ENCODE measurements around the gene CCDC85C.

The CCDC85C gene

DNA sequence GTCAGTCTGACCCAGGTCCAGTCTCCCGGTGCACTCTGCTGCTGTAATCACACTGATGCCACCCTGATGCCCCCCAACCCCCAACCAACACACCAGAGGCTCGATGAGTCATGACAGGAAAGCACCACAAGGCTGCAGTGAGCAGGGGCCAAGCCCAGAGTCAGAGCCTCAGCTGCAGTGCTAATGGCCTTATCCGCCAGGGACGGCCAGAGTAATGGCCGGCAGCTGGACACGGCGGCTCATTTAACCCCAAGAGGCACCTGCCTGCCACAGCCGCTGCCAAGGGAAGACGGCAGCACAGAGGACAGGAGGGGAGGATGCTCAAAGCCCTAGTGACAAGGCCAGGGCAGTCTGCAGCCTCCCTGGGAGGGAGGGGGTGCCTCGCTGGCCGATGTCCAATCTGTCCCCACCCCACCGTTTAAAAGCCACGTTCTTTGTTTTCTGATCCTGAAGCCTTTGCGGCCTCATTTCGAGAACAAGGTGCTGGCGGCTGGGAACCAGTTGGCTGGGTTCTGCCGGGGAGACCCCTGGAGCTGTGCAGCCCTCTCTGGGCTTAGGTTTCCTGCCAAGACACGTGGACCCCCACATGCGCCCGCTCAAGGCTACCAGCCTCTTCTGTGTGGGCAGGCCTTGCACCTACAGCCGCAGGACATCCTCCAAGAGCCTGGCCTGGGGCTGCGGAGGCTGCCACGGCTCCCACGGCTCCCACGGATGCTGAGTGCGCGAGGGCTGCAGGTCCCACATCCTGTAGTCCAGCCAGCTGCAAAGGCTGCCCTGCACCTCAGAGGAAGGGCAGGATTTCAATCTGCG, 13.1 kb downstream of the CCDC85C start:
- no peak for FAIRE-seq
- DNase-seq (ENCODE audit: low spot score), result peak; percentile 48

DNA sequence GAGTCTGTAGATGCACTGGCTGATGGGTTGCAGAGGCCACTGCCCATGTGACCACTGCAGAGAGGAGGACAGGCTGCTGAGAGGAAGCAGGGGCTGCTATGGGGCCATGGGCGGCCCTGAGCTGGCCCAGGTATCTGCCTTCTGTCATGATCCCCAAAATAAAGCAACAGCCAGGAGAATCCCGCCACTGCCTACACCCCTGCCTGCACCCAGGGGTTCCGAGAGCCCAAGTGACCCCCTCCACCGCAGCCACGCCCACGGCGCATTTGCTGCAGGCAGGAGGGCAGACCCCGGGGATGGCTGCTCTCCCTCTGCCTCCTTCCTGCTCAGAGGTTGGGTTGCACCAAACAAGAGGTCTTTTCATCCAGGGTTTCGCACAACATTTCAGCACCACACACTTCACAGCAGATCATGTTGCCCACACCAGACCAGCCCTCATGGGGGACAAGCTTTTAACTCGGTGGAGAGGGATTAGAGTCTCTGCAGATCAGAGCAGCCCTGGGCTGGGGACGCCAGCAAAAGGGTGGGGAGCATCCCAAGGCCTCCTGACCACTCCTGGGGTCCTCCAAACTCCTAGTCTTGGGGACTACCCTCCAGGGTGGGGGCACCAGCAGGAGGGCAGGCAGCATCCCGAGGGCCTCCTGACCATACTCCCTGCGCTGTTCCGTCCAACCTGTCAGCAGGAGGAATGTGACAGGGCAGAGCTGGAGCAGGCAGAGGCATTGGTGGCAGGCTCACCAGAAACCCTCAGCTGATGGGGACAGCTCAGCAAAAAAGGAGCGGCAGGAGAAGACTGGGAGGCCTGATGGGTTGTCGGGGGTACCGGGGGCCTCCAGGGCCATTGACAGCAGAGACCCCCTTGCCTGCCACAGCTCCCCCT, 14.1 kb downstream of the CCDC85C start:
- no peak for FAIRE-seq
- no peak for DNase-seq (ENCODE audit: low spot score)

DNA sequence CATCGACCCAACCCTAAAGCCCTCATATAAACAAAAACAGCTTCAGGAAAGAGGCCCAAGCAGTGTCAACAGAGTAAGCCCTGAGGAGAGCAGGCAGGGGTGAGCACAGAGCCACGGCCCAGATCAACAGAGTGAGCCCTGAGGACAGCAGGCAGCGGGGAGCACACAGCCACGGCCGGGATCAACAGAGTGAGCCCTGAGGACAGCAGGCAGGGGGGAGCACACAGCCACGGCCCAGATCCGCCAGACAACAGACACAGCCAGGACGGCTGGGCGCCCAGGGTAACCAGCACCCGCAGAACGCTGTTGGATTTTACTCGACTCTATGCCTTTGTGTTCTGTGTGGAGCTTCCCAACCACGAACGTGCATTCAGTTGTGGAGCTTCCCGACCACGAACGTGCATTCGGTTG, 15.0 kb downstream of the CCDC85C start:
- FAIRE-seq, result no peak
- no peak for DNase-seq (ENCODE audit: low spot score)

DNA sequence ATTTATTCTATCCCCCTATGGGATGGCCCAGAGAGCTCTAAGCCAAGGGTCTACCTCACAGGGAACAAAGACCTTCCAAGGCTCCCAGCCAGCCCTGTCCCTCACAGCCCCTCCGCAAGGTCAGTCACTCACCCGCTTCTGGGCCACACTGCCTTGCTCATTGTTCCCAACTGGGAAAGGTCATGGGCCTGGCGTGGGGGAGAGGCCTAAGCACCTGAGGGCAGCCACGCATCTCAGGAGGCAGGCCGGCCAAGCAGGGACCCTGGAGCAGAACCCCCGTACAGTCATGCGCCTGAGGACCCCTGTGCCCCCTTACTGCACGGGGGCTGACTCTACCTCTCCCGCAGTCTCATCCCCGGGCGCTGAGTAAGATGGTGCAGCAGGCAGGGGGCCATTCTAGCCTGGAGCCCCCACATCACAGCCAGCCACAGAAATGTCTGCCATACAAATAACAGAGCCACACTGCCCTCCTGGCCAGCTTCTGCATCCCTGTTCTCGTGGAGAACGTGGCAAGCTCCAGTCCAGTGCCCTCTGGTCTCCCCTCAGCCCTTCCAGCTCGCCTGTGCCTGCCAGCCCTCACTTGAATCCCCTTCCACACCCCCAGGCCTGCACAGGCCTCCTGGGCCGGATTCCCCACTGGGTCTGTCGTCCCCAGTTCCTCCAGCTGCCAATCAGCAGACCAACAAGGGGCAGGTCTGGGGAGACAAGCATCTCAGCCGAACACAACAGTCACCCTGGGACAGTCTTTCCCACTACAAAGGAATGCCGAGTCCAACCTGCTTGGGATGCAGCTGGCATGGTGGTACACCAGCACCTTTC, 16.3 kb downstream of the CCDC85C start:
- FAIRE-seq (no peak), DNase-seq (ENCODE audit: low spot score) (no peak)

DNA sequence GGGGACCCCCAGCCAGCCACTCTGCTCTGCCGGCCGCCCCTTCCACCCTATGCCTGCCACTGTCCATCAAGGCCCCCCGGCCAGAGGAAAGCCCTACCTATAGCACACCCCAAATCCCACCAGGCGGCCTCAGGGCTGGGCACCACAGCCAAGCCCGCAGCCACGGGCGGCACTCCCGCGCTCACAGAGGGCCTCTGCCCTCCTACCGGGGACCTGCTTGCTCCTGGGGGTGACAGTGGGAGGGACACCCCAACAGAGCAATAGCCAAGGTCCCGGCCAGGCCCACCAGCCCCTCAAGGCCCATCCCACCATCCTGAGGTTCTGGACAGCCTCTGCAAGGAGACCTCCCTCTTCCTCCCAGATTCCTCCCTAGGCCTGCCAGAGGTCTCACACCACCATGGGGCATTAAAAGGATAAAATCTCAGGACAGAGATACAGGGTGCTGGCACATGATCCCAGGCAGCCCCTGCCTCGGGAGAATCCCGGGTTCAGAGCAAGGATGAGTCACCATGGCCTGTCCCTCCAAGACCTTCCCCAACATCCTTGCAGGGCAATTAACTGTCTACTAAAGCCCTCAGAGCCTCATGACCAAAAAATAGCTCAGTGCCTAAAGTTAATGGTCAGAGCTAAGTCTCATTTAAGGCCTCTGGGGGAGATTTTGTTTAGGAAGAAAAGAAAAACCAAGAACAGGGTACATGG, 17.1 kb downstream of the CCDC85C start:
- DNase-seq (ENCODE audit: low spot score), result no peak
- FAIRE-seq, result no peak

DNA sequence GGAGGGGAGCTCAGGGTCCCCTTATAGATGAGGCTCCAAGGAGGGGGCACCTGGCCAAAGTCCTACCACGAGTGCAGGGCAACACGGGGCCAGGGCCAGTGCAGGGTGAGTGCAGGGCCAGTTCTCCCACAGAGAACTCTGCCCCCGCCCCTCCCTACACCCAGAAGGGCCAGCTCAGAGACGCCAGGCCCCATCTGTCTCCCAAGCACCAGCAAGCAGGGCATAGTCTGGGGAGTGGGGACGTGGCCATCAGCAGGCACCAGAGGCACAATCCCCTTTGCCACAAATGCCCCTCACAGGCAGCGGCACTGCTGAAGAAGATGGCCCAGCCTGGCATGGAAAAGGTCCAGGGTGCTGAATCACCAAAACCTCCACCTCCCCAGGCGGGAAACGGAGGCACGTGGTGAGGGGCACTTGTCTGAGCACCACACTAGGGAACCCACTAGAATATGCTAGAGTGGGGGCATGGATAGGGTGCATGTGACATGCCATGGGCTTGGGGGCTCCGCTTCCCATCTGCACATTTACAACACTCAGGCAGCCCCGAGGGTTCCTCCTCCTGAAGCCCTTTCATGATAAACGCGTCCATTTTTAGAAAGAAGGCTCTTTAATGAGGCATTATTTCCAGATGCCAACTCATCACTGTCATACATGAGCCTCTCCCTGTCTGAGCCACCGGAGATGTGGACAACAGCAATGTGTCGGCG, 17.8 kb downstream of the CCDC85C start:
- FAIRE-seq (no peak), DNase-seq (ENCODE audit: low spot score) (no peak)

DNA sequence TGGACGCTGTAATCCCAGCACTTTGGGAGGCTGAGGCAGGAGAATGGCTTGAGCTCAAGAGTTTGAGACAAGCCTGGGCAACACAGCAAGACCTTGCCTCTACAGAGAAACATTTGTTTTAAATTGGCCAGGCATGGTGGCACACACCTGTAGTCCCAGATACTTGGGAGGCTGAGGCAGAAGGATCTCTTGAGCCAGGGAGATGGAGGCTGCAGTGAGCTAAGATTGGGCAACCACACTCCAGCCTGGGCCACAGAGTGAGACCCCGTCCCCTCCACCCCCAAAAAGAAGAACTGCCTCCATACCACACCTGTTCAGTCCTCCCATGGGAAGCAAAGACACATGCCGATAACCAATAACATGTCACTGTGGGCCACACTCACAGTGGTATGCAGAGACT, 19.2 kb downstream of the CCDC85C start:
- no peak for DNase-seq (ENCODE audit: low spot score)
- no peak for FAIRE-seq

DNA sequence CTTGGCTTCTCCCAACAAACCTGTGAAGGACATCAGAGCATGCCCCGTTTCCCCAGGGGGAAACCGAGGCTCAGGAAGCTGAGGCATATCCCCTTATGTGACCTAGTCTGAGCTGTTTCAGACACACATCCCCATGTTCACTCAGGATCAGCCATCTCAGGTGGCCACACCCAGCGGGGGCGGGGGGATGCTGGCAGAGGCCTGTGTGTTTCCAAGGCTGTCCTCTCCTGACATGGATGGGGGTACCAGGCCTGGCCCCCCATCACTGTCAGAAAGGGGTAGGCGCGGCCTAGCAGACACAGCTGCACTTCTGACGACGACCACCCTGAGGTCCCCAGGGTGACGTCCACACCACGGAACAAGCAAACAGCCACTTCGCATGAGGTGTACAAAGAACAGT, 22.1 kb downstream of the CCDC85C start:
- FAIRE-seq (no peak), DNase-seq (ENCODE audit: low spot score) (no peak)

DNA sequence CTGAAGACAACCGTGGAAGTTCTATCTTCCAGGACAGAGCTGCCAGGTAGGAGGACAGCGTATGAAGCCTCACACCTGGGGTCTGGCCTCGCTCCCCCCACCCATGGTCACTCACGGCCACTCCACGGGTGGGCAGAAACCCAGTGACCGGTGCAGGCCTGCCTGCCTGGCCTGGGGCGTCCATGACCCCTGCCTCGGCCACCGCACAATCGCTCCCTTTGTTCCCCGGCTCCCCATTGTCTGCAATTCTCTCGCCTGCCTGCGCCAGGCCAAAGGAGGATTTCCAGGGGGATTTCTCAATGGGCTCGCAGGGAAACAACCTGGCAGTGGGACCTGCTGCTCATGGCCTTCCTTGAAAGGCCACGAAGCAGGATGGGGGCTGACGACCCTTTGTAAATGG, 22.6 kb downstream of the CCDC85C start:
- FAIRE-seq (no peak), DNase-seq (ENCODE audit: low spot score) (no peak)

DNA sequence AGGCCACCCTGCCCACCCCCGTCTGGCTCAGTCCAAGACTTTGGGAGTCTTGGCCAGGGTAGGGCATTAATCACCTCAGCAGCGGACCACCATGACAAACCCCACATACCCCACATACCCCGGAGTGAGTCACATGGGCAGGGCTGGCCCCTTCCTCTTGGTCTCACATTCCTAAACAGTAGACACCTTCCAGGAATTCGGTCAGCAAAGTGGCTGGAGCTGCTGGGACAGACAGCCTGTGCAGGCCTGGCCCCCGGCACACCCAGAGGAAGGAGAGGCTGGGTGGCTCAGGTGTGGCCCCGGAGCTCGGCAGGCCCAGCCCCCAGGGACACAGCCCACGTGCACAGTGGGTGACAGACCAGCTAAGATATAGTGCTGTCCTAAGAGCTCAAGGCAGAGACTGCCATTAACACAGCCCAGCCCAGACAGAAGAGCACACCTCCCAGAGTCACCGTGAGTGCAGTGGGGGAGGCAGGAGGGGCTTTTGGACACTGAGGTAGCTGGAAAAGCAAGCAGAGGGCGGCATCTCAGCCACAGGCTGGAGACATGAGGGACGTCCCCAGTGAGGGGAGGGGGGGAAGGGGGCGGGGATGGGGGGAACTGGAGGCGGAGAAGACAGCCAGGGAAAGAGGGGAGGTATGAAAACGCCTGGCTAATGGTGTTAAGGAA, 24.0 kb downstream of the CCDC85C start:
- DNase-seq (ENCODE audit: low spot score), result peak; percentile 83
- peak; percentile 95 for FAIRE-seq

DNA sequence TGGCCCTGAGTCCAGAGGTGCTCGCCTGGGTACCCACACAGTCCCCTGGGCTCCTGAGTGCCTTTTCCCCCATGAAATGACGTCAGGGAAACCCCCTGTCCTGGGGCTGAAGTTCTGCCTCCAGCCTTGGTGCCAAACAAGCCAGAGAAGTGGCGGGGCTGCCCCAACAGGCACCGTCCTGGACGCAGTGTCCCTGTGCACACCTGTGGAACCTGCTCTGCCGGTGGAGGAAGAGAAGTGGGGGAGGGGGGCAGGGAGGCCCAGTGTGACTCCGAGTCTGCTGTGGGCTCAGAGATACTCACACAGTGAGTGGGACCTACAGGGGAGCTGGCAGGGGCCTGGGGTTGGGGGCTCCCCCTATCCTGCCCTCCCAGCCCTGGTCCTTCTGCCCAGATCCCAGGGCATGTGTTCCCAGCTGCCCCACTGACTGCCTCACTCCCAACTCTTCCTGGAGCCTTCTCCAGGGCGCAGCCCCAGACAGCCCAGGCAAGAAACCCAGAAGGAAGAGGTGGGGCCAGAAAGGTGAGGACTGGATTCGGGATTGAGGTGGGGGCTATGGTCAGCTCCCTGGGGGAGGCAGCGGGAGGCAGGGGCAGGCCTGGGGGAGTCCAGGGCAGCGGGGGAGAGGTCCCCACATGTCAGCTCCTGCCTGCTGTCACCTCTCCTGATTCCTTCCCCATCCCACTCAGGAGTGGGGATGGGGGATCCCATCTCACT, 24.7 kb downstream of the CCDC85C start:
- DNase-seq (ENCODE audit: low spot score) (peak; percentile 39), FAIRE-seq (no peak)

DNA sequence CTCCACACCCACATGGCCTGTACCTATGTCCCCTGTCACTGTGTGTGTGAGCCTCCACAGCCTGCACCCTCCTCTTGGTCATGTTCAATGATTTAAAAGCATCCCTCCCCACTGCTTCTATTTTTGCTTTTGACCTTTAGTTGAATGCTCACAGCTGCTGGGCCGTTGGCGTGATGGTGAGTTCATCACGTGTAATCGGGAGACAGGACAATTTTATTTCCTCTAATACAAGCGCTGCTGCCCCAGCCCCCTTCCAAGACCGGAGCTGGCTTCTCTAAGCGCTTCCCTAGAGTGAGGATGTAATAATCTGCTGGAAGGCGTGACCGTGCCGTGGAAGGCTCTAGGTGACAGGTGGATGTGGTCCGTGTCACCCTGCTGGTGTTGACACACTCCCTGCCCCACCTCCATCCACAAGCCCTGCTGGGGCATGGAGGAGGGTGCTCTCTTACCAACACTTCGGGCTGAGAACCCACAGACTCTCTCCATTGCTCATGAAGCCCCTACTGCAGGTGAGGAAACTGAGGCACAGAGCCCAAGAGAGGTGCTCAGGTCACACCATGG, 25.4 kb downstream of the CCDC85C start:
- no peak for FAIRE-seq
- DNase-seq (ENCODE audit: low spot score), result no peak

DNA sequence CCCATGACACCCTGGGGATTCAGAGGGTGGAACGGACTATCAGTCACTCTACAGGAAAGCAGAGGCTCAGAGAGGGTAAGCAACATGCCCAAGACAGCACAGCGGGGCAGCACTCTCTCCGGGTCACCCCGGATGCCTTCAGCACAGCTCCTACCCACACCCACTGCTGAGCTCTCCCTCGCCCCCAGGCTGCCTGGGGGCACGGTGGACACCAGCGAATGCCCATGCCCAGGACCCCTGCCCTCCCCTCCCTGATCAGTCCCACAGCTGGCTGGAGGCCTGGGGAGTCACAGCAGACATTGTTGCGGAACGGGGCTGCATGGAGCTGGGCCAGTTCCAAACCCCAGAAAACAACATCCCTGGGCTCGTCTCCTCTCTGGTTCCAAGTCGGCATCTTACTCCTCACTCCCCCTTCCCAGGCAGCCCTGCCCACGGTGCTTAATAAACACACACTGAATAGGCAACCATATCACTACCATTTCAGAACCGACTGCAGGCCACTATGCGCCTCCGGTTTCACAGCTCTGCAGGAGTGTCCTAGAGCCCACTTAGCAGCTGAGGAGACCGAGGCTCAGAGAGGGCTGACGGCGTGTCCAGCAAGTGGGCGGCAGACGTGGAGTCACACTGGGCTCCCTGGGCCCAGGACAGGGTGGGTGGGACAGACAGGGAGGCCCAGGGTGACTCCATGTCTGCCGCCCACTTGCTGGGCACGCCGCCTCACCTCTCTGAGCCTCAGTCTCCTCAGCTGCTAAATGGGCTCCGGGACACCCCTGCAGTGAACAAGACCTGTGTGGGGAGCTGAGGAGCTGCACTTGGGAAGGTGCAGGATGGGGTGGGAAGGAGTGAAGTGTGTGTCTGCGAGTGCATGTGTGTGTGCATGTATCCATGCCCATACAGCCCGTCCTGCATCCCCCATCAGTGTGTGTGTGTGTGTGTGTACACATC, 27.0 kb downstream of the CCDC85C start:
- FAIRE-seq, result no peak
- no peak for DNase-seq (ENCODE audit: low spot score)

DNA sequence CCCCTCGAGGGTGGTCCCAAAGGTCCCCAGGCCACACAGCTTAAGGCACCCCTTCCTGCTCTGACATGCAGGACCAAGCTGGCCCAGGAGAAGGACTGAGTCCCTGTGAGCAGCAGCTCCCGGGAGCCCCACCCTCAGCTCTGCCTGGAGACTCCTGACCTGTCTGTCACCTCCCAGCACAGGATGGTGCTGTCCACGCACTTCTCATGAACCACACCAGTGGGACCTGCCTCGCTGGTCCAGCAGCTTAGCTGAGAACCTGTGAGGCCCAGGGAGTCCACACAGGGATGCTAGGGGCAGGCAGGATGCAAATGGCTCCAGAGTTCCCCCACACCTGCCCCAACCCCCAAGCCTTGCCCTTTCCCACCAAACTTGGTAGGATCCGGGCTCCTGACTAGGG, 27.7 kb downstream of the CCDC85C start:
- DNase-seq (ENCODE audit: low spot score) (no peak), FAIRE-seq (no peak)

DNA sequence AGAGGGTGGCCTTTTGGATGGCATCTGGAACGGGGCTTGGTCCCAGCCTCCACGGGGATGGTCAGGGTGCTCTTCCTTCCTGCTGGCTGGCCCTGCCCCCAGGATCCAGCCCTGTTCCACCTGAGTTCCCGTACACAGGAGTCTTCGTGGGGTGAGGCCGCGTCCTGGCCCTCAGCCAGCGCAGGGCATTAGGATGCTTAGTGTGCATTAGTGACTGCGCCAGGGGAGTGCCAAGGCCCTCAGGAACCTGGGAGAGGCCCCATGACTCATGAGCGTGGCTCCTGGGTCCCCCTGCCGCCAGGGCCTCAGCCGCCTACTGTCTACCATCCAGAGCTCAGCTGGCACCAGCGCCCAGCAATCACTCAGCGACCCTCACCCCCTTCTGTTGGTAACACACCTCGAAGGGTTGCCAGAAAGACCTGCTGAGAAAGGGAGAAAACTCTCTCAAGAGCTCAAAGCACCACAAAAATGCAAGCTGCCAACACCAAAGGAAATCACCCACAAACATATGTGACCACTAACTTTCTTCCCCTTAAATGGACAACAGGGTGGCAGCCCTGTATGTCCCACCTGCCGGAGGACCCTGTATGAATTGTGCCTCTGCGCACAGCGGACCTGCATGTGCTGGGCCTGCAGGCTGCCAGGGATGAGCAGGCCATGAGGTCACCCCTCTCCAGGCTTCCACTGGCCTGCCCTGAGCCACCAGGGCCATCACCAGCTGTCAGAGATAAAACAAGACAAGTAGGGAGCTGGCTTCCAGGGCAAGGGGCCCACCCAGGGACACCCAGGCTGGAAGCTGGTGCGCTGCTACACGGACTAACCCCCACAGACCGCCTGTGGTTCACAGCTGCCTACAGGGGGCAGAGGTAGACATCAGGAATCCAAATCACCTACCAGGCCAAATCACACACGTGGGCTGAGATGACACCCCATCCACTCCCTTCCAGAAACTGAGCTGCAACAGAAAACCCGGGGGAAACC, 28.7 kb downstream of the CCDC85C start:
- FAIRE-seq (peak; percentile 23), DNase-seq (ENCODE audit: low spot score) (peak; percentile 70)

DNA sequence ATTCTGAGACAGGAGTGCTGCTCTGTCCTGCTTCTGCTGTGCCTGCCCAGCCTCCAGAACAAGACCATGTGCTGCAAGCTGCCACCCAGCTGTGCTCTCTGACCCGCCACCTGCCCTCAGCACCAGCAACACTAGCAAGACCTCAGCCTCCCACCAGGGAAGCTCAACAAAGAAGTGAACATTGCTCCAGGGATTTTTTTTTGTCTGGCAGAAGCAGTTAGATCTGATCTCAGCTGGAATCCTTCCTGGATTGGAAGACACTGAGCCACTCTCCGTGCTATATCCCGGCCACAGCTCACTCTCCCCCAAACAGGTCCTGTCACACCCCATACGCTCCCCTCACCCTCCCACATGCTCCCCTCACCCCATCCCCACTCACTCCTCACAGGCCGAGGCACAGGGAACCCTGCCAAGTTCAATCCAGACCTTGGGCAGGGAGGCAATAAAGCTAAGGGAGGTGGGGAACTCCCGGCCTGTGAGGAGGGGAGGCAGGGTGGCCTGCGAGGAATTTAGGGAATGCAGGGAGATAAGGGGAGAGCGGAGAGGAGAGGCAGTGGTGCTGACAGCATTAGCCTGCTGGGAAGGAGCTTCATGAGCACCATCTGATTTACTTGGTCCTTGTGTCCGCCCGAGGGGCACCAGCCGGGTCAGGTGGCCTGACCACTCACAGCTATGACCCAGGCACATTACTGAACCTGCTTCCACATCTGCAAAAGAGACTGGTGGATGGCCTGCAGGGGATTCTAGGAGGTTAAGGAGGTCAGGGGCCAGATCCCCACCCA, 29.7 kb downstream of the CCDC85C start:
- FAIRE-seq, result peak; percentile 68
- peak; percentile 73 for DNase-seq (ENCODE audit: low spot score)
